Colonic mucosa (tissue), 4 donors: ENCODE data around the gene RBFOX2. TPM values are rescaled to one million over a fixed set of nuclear protein-coding genes. Genes with fewer than 3 reads are reported as not detected.

Experiments
- DNase-seq: peaks from one replicate; pipeline ENCODE4 v3.0.0-alpha.2; 2020
- H3K27ac ChIP-seq: fragments of 200-600 bp; one replicate; pipeline ENCODE4 v1.8.0; 2021
- H3K27me3 ChIP-seq: fragments of 200-600 bp; one replicate; pipeline ENCODE4 v1.8.0; 2021
- H3K36me3 ChIP-seq: fragments of 200-600 bp; one replicate; pipeline ENCODE4 v1.8.0; 2021
- H3K4me1 ChIP-seq: fragments of 200-600 bp; one replicate; pipeline ENCODE4 v1.8.0; 2021; ENCODE audit warnings: mild to moderate bottlenecking
- H3K4me3 ChIP-seq: fragments of 200-600 bp; one replicate; pipeline ENCODE4 v1.8.0; 2021
- H3K9ac ChIP-seq, 2 donors: one replicate each; pipeline ENCODE4 v1.7.0; 2013; ENCODE audit warnings: control low read depth in 2 of 2, low read depth in 2 of 2, low read length in 2 of 2
- H3K9me3 ChIP-seq: fragments of 200-600 bp; one replicate; pipeline ENCODE4 v1.8.0; 2021
- CTCF ChIP-seq: fragments of 200-600 bp; IDR thresholded peaks from one replicate; pipeline ENCODE4 v1.8.0; 2022; ENCODE audit warnings: antibody characterized with exemption, mild to moderate bottlenecking
- intact Hi-C: fragments of 100-400 bp; cut with DNase I; formaldehyde crosslinking; loops from one replicate; pipeline ENCODE4 v1.14.1; 2022
- total RNA-seq, 2 donors: library from RNA; stranded (reverse); fragmentation: NEBNext Ultra II Directional in 1 of 2; extraction: Animal tissue kit (Norgen Biotek cat#: 25700) in 1 of 2; gene quantifications; one replicate each; pipeline ENCODE4 v1.2.1, GENCODE V29; 2021
- donor health status: healthy.
- donor health status: DM: no; HTN: no; CAD: no.
- donor health status: DM: no; HTN: no; CAD: no.

The RBFOX2 gene
- total RNA-seq, 2 donors from 2014 or later: 44.4 to 60.2 TPM

- Histone ChIP-seq H3K4me1 (no peaks in the 10 kb centered on the region), H3K27me3 (no peaks in the 10 kb centered on the region), H3K27ac (no peak overlapping the region), H3K9ac (no peak overlapping the region), H3K36me3 (no peaks in the 10 kb centered on the region), H3K4me3 (no peak overlapping the region), H3K9me3 (no peaks in the 10 kb centered on the region)
- DNase-seq: no peak
- no peak for TF ChIP-seq CTCF
- intact Hi-C loops: no loop called here
These were observed 8.6 kb upstream of the RBFOX2 start for GRCh38 chr22:36037102-36037758.

GRCh38 chr22:36036167-36036624 lies 7.6 kb upstream of the RBFOX2 start:
- H3K27ac ChIP-seq: no peak overlapping the region
- no peak for DNase-seq
- no peak overlapping the region for H3K4me3 ChIP-seq
- H3K4me1 ChIP-seq: no peaks in the 10 kb centered on the region
- no peaks in the 10 kb centered on the region for H3K36me3 ChIP-seq
- TF ChIP-seq CTCF: no peak
- H3K9ac ChIP-seq: no peak overlapping the region
- no peaks in the 10 kb centered on the region for H3K9me3 ChIP-seq
- H3K27me3 ChIP-seq: no peaks in the 10 kb centered on the region
- intact Hi-C loops: no loop called here

- intact Hi-C loops: no loop called here
These were observed 4.0 kb upstream of the RBFOX2 start for GRCh38 chr22:36032611-36033010.

GRCh38 chr22:36029406-36029755 lies 757 bp upstream of the RBFOX2 start:
- intact Hi-C loops: no loop called here
- Histone ChIP-seq H3K9ac (peak overlapping the region; percentile 0 to 45), H3K9me3 (no peaks in the 10 kb centered on the region), H3K27ac (peak overlapping the region; percentile 76), H3K27me3 (no peaks in the 10 kb centered on the region), H3K36me3 (no peaks in the 10 kb centered on the region), H3K4me3 (peak overlapping the region; percentile 39), H3K4me1 (no peaks in the 10 kb centered on the region)
- no peak for DNase-seq
- no peak for TF ChIP-seq CTCF

More at GRCh38 chr22:36032611-36033010, 4.0 kb upstream of the RBFOX2 start:
- H3K27me3 ChIP-seq: no peaks in the 10 kb centered on the region
- H3K4me3 ChIP-seq: no peak overlapping the region
- no peaks in the 10 kb centered on the region for H3K4me1 ChIP-seq
- TF ChIP-seq CTCF: no peak
- no peaks in the 10 kb centered on the region for H3K9me3 ChIP-seq
- no peak overlapping the region for H3K27ac ChIP-seq
- no peak for DNase-seq
- no peak overlapping the region for H3K9ac ChIP-seq
- H3K36me3 ChIP-seq: no peaks in the 10 kb centered on the region

GRCh38 chr22:36027935-36028645 lies 534 bp downstream of the RBFOX2 start:
- no peaks in the 10 kb centered on the region for H3K36me3 ChIP-seq
- intact Hi-C loops: no loop called here

More at GRCh38 chr22:36027935-36028645, 534 bp downstream of the RBFOX2 start:
- Histone ChIP-seq H3K27ac (peak overlapping the region; percentile 76), H3K27me3 (no peaks in the 10 kb centered on the region), H3K9ac (peak overlapping the region; percentile 83 to 86), H3K9me3 (no peaks in the 10 kb centered on the region), H3K4me1 (no peaks in the 10 kb centered on the region), H3K4me3 (peak overlapping the region; percentile 68)
- no peak for TF ChIP-seq CTCF
- peak; percentile 41 for DNase-seq
